ENCODE results near the gene MYO5A. TPM values are rescaled to one million over a fixed set of nuclear protein-coding genes. Genes with fewer than 3 reads are reported as not detected.

The MYO5A gene
- total and polyA plus RNA-seq, 4 donors = 5.7 to 42.1 (median 22.0) TPM

DNA sequence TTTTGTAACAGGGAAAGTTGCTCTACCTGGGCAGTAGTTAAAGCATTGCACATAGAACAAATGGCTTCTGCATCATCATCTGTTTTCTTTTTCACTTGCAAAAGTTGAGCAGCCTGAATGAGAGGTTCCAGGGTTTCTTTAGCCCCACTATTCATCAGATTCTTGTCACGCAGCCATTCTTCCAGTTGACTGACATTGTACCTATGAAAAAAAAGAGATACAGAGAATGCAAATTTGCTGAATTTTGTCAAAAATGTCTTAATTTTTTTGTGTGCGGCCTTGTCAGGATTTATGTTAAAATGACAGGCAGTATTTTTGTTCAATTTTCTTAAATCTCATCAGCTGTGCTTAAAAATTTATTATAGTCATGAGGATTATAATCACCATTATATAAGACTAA, 211.7 kb downstream of the MYO5A start:
- peaks cover 8 to 9% of the 10 kb centered on the region in 2 donors for H3K36me3 ChIP-seq (ENCODE audit: control insufficient read depth in 1 of 2, insufficient read depth in 2 of 2, low read length in 1 of 2)

DNA sequence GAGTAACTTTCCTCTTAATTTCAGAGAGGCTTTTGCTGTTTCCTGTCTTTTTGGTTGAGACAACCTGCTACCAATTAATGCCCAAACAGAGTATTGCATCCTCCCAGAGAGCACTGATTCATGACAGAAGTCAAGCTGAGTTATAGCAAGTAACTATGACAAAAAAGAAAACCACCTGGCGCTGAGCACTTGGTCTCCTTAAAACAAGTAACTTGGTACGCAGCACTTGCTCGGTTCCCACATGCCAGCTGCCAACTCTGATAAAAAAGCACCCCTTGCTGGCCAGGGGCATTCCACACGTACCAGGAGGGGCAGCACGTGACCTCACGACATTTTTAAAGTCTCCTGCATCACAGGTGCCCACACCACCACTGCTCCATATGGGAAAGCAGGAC, 219.5 kb downstream of the MYO5A start:
- intact Hi-C loops (cut with DNase I) = no loop called here
- ATAC-seq (ENCODE audit: low FRiP score) = no peak

More for the DNA sequence above, 211.7 kb downstream of the MYO5A start:
- intact Hi-C loops (cut with DNase I) = no loop called here
- no peak overlapping the region for H3K27ac ChIP-seq (ENCODE audit: low read depth in 1 of 2, low read length in 2 of 2)
- H3K4me1 ChIP-seq (ENCODE audit: control insufficient read depth in 1 of 2, insufficient read depth in 2 of 2, low read length in 2 of 2) = no peaks in the 10 kb centered on the region
- no peak overlapping the region for H3K4me3 ChIP-seq (ENCODE audit: low read length in 2 of 2)
- ATAC-seq (ENCODE audit: low FRiP score) (no peak), DNase-seq (no peak)
- 95 to 97% methylated on average over 2 of the region's 2 CpGs for WGBS, 2 donors
- H3K9me3 ChIP-seq (ENCODE audit: control insufficient read depth, low read length) = no peaks in the 10 kb centered on the region
- H3K27me3 ChIP-seq (ENCODE audit: control insufficient read depth in 1 of 2, insufficient read depth in 2 of 2, low read length in 1 of 2) = no peaks in the 10 kb centered on the region

DNA sequence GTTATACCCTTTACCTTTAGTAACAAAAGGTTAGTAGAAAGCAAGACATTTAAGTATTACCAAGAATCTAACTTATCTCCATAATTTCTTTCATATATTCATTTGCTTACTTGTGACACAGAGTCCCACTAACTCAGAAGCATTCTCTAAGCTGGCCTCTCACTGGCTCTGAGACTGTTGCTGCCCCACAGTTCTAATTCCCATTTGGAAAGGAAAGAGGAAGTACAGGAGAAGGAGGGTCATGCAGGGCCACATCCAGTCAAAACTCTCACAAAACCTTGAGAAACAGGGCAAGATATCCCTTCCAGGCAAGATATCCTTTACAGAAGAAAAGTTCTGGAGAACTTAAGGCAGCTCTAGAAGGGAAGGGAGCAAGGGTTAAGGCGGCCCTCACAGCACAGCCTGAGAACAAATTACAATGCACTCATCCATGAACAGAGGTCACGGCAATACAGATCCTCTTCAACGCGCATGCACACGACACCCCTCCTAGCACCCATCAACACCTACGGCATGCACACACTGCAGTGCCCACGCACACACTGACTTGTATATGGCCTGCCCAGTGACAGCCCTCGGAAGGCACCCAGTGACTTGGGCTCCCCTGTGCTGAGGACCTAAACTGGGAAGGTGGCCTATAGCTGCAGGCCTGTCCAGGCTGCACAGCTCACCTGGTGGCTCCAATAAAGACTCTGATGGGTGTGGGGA, 220.1 kb downstream of the MYO5A start:
- no peak overlapping the region for H3K4me3 ChIP-seq (ENCODE audit: low read length in 2 of 2)
- intact Hi-C loops (cut with DNase I) = no loop called here
- peaks cover 0 to 2% of the 10 kb centered on the region in 2 donors for H3K36me3 ChIP-seq (ENCODE audit: control insufficient read depth in 1 of 2, insufficient read depth in 2 of 2, low read length in 1 of 2)
- no peak overlapping the region for H3K27ac ChIP-seq (ENCODE audit: low read depth in 1 of 2, low read length in 2 of 2)
- no peaks in the 10 kb centered on the region for H3K4me1 ChIP-seq (ENCODE audit: control insufficient read depth in 1 of 2, insufficient read depth in 2 of 2, low read length in 2 of 2)
- ATAC-seq (ENCODE audit: low FRiP score) (no peak), DNase-seq (no peak)
- H3K27me3 ChIP-seq (ENCODE audit: control insufficient read depth in 1 of 2, insufficient read depth in 2 of 2, low read length in 1 of 2) = no peaks in the 10 kb centered on the region
- no peaks in the 10 kb centered on the region for H3K9me3 ChIP-seq (ENCODE audit: control insufficient read depth, low read length)
- WGBS, 2 donors = 71 to 75% methylated on average over 8 of the region's 8 CpGs

More for the DNA sequence above, 219.5 kb downstream of the MYO5A start:
- H3K4me1 ChIP-seq (ENCODE audit: control insufficient read depth in 1 of 2, insufficient read depth in 2 of 2, low read length in 2 of 2) = no peaks in the 10 kb centered on the region
- no peak overlapping the region for H3K27ac ChIP-seq (ENCODE audit: low read depth in 1 of 2, low read length in 2 of 2)
- no peaks in the 10 kb centered on the region for H3K9me3 ChIP-seq (ENCODE audit: control insufficient read depth, low read length)
- H3K36me3 ChIP-seq (ENCODE audit: control insufficient read depth in 1 of 2, insufficient read depth in 2 of 2, low read length in 1 of 2) = peaks cover 0 to 2% of the 10 kb centered on the region in 2 donors
- WGBS, 2 donors = 39 to 46% methylated on average over 6 of the region's 6 CpGs
- no peaks in the 10 kb centered on the region for H3K27me3 ChIP-seq (ENCODE audit: control insufficient read depth in 1 of 2, insufficient read depth in 2 of 2, low read length in 1 of 2)
- DNase-seq = no peak
- H3K4me3 ChIP-seq (ENCODE audit: low read length in 2 of 2) = no peak overlapping the region

- Histone ChIP-seq H3K4me1 (ENCODE audit: control insufficient read depth in 1 of 2, insufficient read depth in 2 of 2, low read length in 2 of 2) (no peaks in the 10 kb centered on the region), H3K9me3 (ENCODE audit: control insufficient read depth, low read length) (no peaks in the 10 kb centered on the region), H3K4me3 (ENCODE audit: low read length in 2 of 2) (no peak overlapping the region), H3K36me3 (ENCODE audit: control insufficient read depth in 1 of 2, insufficient read depth in 2 of 2, low read length in 1 of 2) (peaks cover 0 to 2% of the 10 kb centered on the region in 2 donors), H3K27ac (ENCODE audit: low read depth in 1 of 2, low read length in 2 of 2) (no peak overlapping the region), H3K27me3 (ENCODE audit: control insufficient read depth in 1 of 2, insufficient read depth in 2 of 2, low read length in 1 of 2) (no peaks in the 10 kb centered on the region)
- 88 to 89% methylated on average over 4 of the region's 4 CpGs for WGBS, 2 donors
- intact Hi-C loops (cut with DNase I) = no loop called here
- ATAC-seq (ENCODE audit: low FRiP score) = no peak
- no peak for DNase-seq
These were observed 220.8 kb downstream of the MYO5A start for GRCh38 chr15:52307847-52308246.

DNA sequence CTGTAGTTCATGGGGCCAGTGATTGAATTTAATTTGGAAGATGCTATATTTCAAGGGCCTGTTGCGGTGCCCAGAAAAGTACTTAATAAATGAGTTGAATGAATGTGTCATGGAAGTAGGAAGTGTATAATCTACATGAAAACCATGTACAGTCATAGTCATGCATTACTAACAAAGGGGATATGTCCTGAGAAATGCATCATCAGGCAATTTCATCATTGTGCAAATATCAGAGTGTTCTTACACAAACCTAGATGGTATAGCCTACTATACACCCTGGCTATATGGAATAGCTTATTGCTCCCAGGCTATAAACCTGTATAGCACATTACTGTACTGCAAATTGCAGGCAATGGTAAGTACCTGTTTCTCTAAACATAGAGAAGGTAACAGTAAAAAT, 222.4 kb downstream of the MYO5A start:
- Histone ChIP-seq H3K9me3 (ENCODE audit: control insufficient read depth, low read length) (no peaks in the 10 kb centered on the region), H3K27ac (ENCODE audit: low read depth in 1 of 2, low read length in 2 of 2) (no peak overlapping the region), H3K27me3 (ENCODE audit: control insufficient read depth in 1 of 2, insufficient read depth in 2 of 2, low read length in 1 of 2) (no peaks in the 10 kb centered on the region), H3K4me1 (ENCODE audit: control insufficient read depth in 1 of 2, insufficient read depth in 2 of 2, low read length in 2 of 2) (no peaks in the 10 kb centered on the region), H3K36me3 (ENCODE audit: control insufficient read depth in 1 of 2, insufficient read depth in 2 of 2, low read length in 1 of 2) (no peaks in the 10 kb centered on the region), H3K4me3 (ENCODE audit: low read length in 2 of 2) (no peak overlapping the region)
- intact Hi-C loops (cut with DNase I) = no loop called here
- DNase-seq (no peak), ATAC-seq (ENCODE audit: low FRiP score) (no peak)
- WGBS, 2 donors = 50 to 99% methylated on average over 1 of the region's 1 CpG

- no peak overlapping the region for H3K27ac ChIP-seq (ENCODE audit: low read depth in 1 of 2, low read length in 2 of 2)
- no peak for ATAC-seq (ENCODE audit: low FRiP score)
- H3K4me1 ChIP-seq (ENCODE audit: control insufficient read depth in 1 of 2, insufficient read depth in 2 of 2, low read length in 2 of 2) = no peaks in the 10 kb centered on the region
- H3K27me3 ChIP-seq (ENCODE audit: control insufficient read depth in 1 of 2, insufficient read depth in 2 of 2, low read length in 1 of 2) = no peaks in the 10 kb centered on the region
- intact Hi-C loops (cut with DNase I) = no loop called here
- peaks cover 2% of the 10 kb centered on the region for H3K9me3 ChIP-seq (ENCODE audit: control insufficient read depth, low read length)
- 79 to 86% methylated on average over 3 of the region's 3 CpGs for WGBS, 2 donors
- H3K4me3 ChIP-seq (ENCODE audit: low read length in 2 of 2) = no peak overlapping the region
- no peaks in the 10 kb centered on the region for H3K36me3 ChIP-seq (ENCODE audit: control insufficient read depth in 1 of 2, insufficient read depth in 2 of 2, low read length in 1 of 2)
- DNase-seq = no peak
These were observed 225.4 kb downstream of the MYO5A start for GRCh38 chr15:52303093-52303772.

DNA sequence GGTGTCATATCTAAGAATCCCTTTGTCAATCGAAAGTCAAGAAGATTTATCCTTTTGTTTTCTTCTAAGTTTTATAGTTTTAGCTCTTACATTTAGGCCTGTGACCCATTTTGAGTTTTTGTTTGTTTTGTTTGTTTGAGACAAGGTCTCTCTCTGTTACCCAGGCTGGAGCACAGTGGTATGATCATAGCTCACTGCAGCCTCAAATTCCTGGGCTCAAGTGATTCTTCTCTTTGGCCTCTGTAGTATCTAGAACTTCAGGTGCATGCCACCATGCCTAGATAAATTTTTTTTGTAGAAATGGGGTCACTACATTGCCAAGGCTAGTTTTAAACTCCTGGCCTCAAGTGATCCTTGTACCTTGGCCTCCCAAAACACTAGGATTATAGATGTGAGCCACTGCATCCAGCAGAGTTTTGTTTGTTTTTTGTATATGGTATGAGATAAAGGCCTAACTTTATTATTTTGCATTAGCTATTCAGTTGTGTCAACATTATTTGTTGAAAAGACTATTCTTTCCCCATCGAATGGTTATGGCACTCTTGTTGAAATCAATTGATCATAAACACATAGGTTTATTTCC, 227.3 kb downstream of the MYO5A start:
- H3K27ac ChIP-seq (ENCODE audit: low read depth in 1 of 2, low read length in 2 of 2) = no peak overlapping the region
- no peaks in the 10 kb centered on the region for H3K36me3 ChIP-seq (ENCODE audit: control insufficient read depth in 1 of 2, insufficient read depth in 2 of 2, low read length in 1 of 2)
- H3K9me3 ChIP-seq (ENCODE audit: control insufficient read depth, low read length) = peaks cover 2% of the 10 kb centered on the region
- no peaks in the 10 kb centered on the region for H3K27me3 ChIP-seq (ENCODE audit: control insufficient read depth in 1 of 2, insufficient read depth in 2 of 2, low read length in 1 of 2)
- ATAC-seq (ENCODE audit: low FRiP score) = no peak
- intact Hi-C loops (cut with DNase I) = no loop called here
- H3K4me3 ChIP-seq (ENCODE audit: low read length in 2 of 2) = no peak overlapping the region
- no peak for DNase-seq
- 88 to 92% methylated on average over 2 of the region's 2 CpGs for WGBS, 2 donors
- no peaks in the 10 kb centered on the region for H3K4me1 ChIP-seq (ENCODE audit: control insufficient read depth in 1 of 2, insufficient read depth in 2 of 2, low read length in 2 of 2)

DNA sequence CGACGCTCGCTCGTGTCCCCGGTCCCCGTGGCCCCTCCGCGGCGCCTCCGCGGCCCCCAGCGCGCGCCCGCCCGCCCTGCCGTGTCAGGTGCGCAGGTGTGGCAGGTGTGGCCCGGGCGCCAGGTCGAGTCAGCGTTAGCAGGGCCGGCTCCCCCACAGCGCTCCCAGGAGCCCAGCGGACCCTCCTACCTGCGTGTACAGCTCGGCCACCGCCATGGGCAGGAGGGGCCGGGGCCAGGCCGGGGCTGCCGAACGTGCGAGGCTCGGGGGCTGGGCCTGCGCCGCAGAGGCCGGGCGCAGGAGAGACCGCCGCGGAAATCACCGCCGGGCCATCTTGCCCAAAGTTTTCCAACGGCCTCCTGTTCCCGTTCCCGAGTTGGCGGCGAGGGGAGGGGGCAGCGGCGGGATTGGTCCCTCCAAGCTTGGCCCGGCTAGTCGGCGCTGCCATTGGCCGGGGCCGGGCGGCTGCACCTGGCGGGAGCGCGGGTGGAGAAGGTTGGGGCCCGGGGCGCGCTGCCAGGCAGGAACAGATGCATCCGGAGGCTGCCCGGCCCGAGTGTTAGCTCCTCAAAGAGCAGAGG, 233.2 kb downstream of the MYO5A start, which contains the start of gene MYO5C:
TSS of gene MYO5C (minus strand) at position 384 of the 581 bp plus-strand sequence. CDS start at position 216, 168 bp downstream.
- peak; percentile 56 to 77 for DNase-seq
- no peaks in the 10 kb centered on the region for H3K4me1 ChIP-seq (ENCODE audit: control insufficient read depth in 1 of 2, insufficient read depth in 2 of 2, low read length in 2 of 2)
- peaks cover 0 to 2% of the 10 kb centered on the region in 2 donors for H3K27me3 ChIP-seq (ENCODE audit: control insufficient read depth in 1 of 2, insufficient read depth in 2 of 2, low read length in 1 of 2)
- peak within 1 kb of the TSS; percentile 16 to 31 for H3K4me3 ChIP-seq (ENCODE audit: low read length in 2 of 2)
- H3K36me3 ChIP-seq (ENCODE audit: control insufficient read depth in 1 of 2, insufficient read depth in 2 of 2, low read length in 1 of 2) = no peaks in the 10 kb centered on the region
- 1 to 2% methylated on average over 30 to 65 of the region's 65 CpGs for WGBS, 2 donors
- peaks cover 2% of the 10 kb centered on the region for H3K9me3 ChIP-seq (ENCODE audit: control insufficient read depth, low read length)
- peak; percentile 78 for ATAC-seq (ENCODE audit: low FRiP score)
- no peak within 1 kb of the TSS for H3K27ac ChIP-seq (ENCODE audit: low read depth in 1 of 2, low read length in 2 of 2)
- intact Hi-C loops (cut with DNase I) = no loop called here
